Neural cell (in vitro differentiated cells): ENCODE results near the gene ZNF500.

Experiments used
- CTCF ChIP-seq: fragments of 450-650 bp; IDR thresholded peaks from 2 replicates; pipeline ENCODE4 v1.5.1; 2014; ENCODE audit warnings: antibody characterized with exemption, mild to moderate bottlenecking, moderate library complexity; ENCODE audit not compliant: poor library complexity, severe bottlenecking
- EP300 ChIP-seq: fragments of 450-650 bp; conservative IDR thresholded peaks from 2 replicates; pipeline ENCODE4 v1.6.1; 2014; ENCODE audit warnings: antibody characterized with exemption, mild to moderate bottlenecking, moderate library complexity; ENCODE audit not compliant: poor library complexity, severe bottlenecking
- EZH2 ChIP-seq: fragments of 200-600, 300-800 bp; shearing (Covaris generic), sonication (generic); IDR thresholded peaks from 2 replicates; pipeline ENCODE4 v1.6.1; 2014; ENCODE audit warnings: antibody characterized with exemption, low read length, borderline replicate concordance, mild to moderate bottlenecking; ENCODE audit not compliant: insufficient read depth, poor library complexity, severe bottlenecking
- MXI1 ChIP-seq: fragments of 450-650 bp; conservative IDR thresholded peaks from 2 replicates; pipeline ENCODE4 v1.6.1; 2014; ENCODE audit warnings: antibody characterized with exemption, mild to moderate bottlenecking; ENCODE audit not compliant: poor library complexity, severe bottlenecking
- POLR2AphosphoS5 ChIP-seq: IDR thresholded peaks from 2 replicates; pipeline ENCODE4 v1.6.1; 2012
- RAD21 ChIP-seq: fragments of 450-650 bp; conservative IDR thresholded peaks from 2 replicates; pipeline ENCODE4 v1.6.1; 2014; ENCODE audit warnings: antibody characterized with exemption, mild to moderate bottlenecking, moderate library complexity
- SMC3 ChIP-seq: fragments of 450-650 bp; conservative IDR thresholded peaks from 2 replicates; pipeline ENCODE4 v1.6.1; 2014; ENCODE audit warnings: antibody characterized with exemption, mild to moderate bottlenecking, moderate library complexity; ENCODE audit not compliant: poor library complexity
- TAF1 ChIP-seq: IDR thresholded peaks from 2 replicates; pipeline ENCODE4 v1.6.1; 2012; ENCODE audit warnings: low read depth
- TF ChIP-seq, protein P1 (sequence below): IDR thresholded peaks from 2 replicates; pipeline ENCODE4 v1.6.1; 2012; ENCODE audit warnings: borderline replicate concordance

DNA sequence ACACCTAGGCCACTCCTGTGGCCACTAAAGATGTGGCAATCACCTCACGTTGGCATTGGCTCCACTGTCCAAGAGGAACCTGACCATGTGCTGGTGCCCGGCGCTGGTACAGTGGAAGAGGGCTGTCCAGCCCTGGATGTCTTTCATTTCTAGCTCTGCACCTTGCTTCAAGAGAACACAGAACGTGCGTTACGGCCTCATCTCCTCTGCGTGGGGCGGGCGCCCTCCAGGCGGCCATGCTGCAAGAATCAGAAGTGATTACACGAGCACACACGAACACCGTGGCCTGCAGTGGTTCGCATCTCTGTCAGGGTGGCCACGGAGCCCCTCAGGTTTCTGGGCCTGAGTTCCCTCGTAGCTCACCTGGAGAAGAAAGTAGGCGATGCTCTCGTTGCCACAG lies 40.3 kb downstream of the ZNF500 start:
- TF ChIP-seq CTCF (no peak), SMC3 (no peak), EZH2 (no peak), POLR2AphosphoS5 (no peak), EP300 (no peak), RAD21 (no peak), MXI1 (no peak), TAF1 (no peak)
- TF ChIP-seq, protein P1, sequence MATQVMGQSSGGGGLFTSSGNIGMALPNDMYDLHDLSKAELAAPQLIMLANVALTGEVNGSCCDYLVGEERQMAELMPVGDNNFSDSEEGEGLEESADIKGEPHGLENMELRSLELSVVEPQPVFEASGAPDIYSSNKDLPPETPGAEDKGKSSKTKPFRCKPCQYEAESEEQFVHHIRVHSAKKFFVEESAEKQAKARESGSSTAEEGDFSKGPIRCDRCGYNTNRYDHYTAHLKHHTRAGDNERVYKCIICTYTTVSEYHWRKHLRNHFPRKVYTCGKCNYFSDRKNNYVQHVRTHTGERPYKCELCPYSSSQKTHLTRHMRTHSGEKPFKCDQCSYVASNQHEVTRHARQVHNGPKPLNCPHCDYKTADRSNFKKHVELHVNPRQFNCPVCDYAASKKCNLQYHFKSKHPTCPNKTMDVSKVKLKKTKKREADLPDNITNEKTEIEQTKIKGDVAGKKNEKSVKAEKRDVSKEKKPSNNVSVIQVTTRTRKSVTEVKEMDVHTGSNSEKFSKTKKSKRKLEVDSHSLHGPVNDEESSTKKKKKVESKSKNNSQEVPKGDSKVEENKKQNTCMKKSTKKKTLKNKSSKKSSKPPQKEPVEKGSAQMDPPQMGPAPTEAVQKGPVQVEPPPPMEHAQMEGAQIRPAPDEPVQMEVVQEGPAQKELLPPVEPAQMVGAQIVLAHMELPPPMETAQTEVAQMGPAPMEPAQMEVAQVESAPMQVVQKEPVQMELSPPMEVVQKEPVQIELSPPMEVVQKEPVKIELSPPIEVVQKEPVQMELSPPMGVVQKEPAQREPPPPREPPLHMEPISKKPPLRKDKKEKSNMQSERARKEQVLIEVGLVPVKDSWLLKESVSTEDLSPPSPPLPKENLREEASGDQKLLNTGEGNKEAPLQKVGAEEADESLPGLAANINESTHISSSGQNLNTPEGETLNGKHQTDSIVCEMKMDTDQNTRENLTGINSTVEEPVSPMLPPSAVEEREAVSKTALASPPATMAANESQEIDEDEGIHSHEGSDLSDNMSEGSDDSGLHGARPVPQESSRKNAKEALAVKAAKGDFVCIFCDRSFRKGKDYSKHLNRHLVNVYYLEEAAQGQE = no peak
